ENCODE measurements around the gene TIPARP.
A peak's percentile ranks its signal among the peaks of the same experiment; 100 is the strongest.
"Not testable (repeated sequence)": the region's sequence is repeated elsewhere in the genome, so short reads cannot be mapped to it uniquely, and the experiment has no call there.

The TIPARP gene

GRCh38 chr3:156649681-156650080 lies 24.7 kb upstream of the TIPARP start:
- DNase-seq (ENCODE audit: low read depth in 3 of 3), result no peak

GRCh38 chr3:156652661-156653060 lies 21.7 kb upstream of the TIPARP start:
- not testable (repeated sequence) for DNase-seq (ENCODE audit: low read depth in 3 of 3)

GRCh38 chr3:156654834-156655233 lies 19.6 kb upstream of the TIPARP start:
- no peak for DNase-seq (ENCODE audit: low read depth in 3 of 3)

- DNase-seq (ENCODE audit: low read depth in 3 of 3), result no peak
These were observed 18.4 kb upstream of the TIPARP start for GRCh38 chr3:156655819-156656550.

GRCh38 chr3:156657440-156657839 lies 16.9 kb upstream of the TIPARP start:
- DNase-seq (ENCODE audit: low read depth in 3 of 3), result no peak

- no peak for DNase-seq (ENCODE audit: low read depth in 3 of 3)
These were observed 16.3 kb upstream of the TIPARP start for GRCh38 chr3:156657862-156658731.

GRCh38 chr3:156658732-156659090 lies 15.7 kb upstream of the TIPARP start:
- DNase-seq (ENCODE audit: low read depth in 3 of 3), result no peak

- no peak for DNase-seq (ENCODE audit: low read depth in 3 of 3)
These were observed 15.1 kb upstream of the TIPARP start for GRCh38 chr3:156659260-156659659.

- no peak for DNase-seq (ENCODE audit: low read depth in 3 of 3)
These were observed 13.2 kb upstream of the TIPARP start for GRCh38 chr3:156661155-156661554.

GRCh38 chr3:156664011-156664830 lies 10.2 kb upstream of the TIPARP start:
- no peak for DNase-seq (ENCODE audit: low read depth in 3 of 3)

GRCh38 chr3:156664831-156665178 lies 9.6 kb upstream of the TIPARP start:
- no peak for DNase-seq (ENCODE audit: low read depth in 3 of 3)

- DNase-seq (ENCODE audit: low read depth in 3 of 3), result no peak
These were observed 9.1 kb upstream of the TIPARP start for GRCh38 chr3:156665291-156665690.

- DNase-seq (ENCODE audit: low read depth in 3 of 3), result no peak
These were observed 8.3 kb upstream of the TIPARP start for GRCh38 chr3:156666073-156666472.

- DNase-seq (ENCODE audit: low read depth in 3 of 3), result no peak
These were observed 6.2 kb upstream of the TIPARP start for GRCh38 chr3:156668073-156668763.

- DNase-seq (ENCODE audit: low read depth in 3 of 3), result no peak
These were observed 4.3 kb upstream of the TIPARP start for GRCh38 chr3:156670077-156670476.

- no peak for DNase-seq (ENCODE audit: low read depth in 3 of 3)
These were observed 3.7 kb upstream of the TIPARP start for GRCh38 chr3:156670652-156671051.

GRCh38 chr3:156673732-156674045 lies 701 bp upstream of the TIPARP start:
- no peak for DNase-seq (ENCODE audit: low read depth in 3 of 3)

- DNase-seq (ENCODE audit: low read depth in 3 of 3), result peak; percentile 12 to 24 (median 13)
These were observed 780 bp downstream of the TIPARP start for GRCh38 chr3:156674911-156675829.

GRCh38 chr3:156675830-156676767 lies 1.7 kb downstream of the TIPARP start:
- peak in 1 of 3 experiments; percentile 5 for DNase-seq (ENCODE audit: low read depth in 3 of 3)

All from stimulated activated CD4-positive, alpha-beta T cell treated with anti-CD3 and anti-CD28 coated beads, TNF-alpha, amount 100 ng/mL, for 4 hours (primary cell).